ENCODE measurements around the gene CCDC188. TPM values are rescaled to one million over a fixed set of nuclear protein-coding genes. Genes with fewer than 3 reads are reported as not detected.

Gene CCDC188
- total RNA-seq, 1 experiment from 2014 or later, result not detected

DNA sequence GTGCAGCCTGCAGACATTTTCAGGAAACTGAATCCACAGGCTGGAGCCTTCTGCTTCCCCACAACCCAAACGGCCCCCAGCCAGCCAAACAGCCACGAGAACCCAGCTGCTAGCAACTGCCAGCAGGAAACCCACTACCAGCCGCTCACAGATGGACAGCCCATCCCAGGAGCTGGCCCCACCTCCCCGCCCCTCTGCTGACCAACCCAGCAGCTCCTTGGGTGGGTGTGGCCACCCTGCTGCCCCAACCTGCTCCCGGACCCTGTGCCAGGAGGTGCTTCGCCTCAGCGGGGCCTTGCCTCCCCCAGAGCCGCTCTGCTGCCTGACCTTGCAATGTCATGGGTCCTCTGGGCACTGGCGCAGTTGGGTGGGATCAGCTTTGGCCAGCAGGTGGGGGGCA, 8.2 kb upstream of the CCDC188 start:
- no peak overlapping the region for H2AK5ac ChIP-seq (ENCODE audit: insufficient read length, low read length)
- no peaks in the 10 kb centered on the region for H4K20me1 ChIP-seq (ENCODE audit: control insufficient read depth, insufficient read depth, insufficient read length)
- H3K23me2 ChIP-seq (ENCODE audit: insufficient read length, low read depth, low read length, poor library complexity, severe bottlenecking), result peaks cover under 1% of the 10 kb centered on the region
- H2AFZ ChIP-seq (ENCODE audit: low read length), result no peak overlapping the region
- peaks cover 2 to 13% of the 10 kb centered on the region in 2 experiments; a peak in 4 of 5 replicates for H3K9me3 Mint-ChIP-seq
- no peaks in the 10 kb centered on the region for H3K27me3 ChIP-seq (ENCODE audit: insufficient read depth, low read length)
- no peaks in the 10 kb centered on the region for H3K27me3 Mint-ChIP-seq (ENCODE audit: low read depth)
- no peak overlapping the region for H3K27ac ChIP-seq (ENCODE audit: insufficient read length, low read depth, low read length)
- H3K23ac ChIP-seq (ENCODE audit: insufficient read length, low read depth, low read length), result no peak overlapping the region
- H3K36me3 Mint-ChIP-seq (ENCODE audit: insufficient read depth in 1 of 3, low read depth in 3 of 3), result peaks cover 0 to 3% (median 0%) of the 10 kb centered on the region in 3 experiments; a peak in 1 of 7 replicates
- H3K4me1 ChIP-seq (ENCODE audit: insufficient read depth, low read length), result no peaks in the 10 kb centered on the region
- H3K14ac ChIP-seq (ENCODE audit: insufficient read depth, low read length), result peak overlapping the region; percentile 4; the same call in 1 of the 2 replicates
- no peak overlapping the region for H2BK20ac ChIP-seq (ENCODE audit: low read depth, low read length, poor library complexity, severe bottlenecking)
- H2BK15ac ChIP-seq (ENCODE audit: low read depth, low read length), result no peak overlapping the region
- H3K79me2 ChIP-seq (ENCODE audit: insufficient read depth, low read length), result no peaks in the 10 kb centered on the region
- H3K4me3 Mint-ChIP-seq, result no peak overlapping the region
- peak; percentile 88 for DNase-seq
- no peak overlapping the region for H3K56ac ChIP-seq (ENCODE audit: insufficient read length, low read depth, low read length)
- no peaks in the 10 kb centered on the region for H3K79me1 ChIP-seq (ENCODE audit: insufficient read depth, low read depth, low read length, poor library complexity, severe bottlenecking)
- H3K4ac ChIP-seq (ENCODE audit: low read depth, low read length), result no peak overlapping the region
- no peak overlapping the region for H3K18ac ChIP-seq (ENCODE audit: insufficient read length, low read depth, low read length)
- TF ChIP-seq CTCF (conservative IDR thresholded peaks at IDR 0.05), result no peak
- no CpG with 5 or more reads among the region's 9 CpGs for WGBS (ENCODE audit: extremely low coverage, insufficient read length, low lambda C conversion rate)
- H2BK5ac ChIP-seq (ENCODE audit: insufficient read length, low read length), result no peak overlapping the region
- peaks cover 4 to 11% of the 10 kb centered on the region in 2 experiments for H3K4me1 Mint-ChIP-seq
- H4K5ac ChIP-seq (ENCODE audit: insufficient read length, low read depth, low read length), result no peak overlapping the region
- no peak overlapping the region for H2BK12ac ChIP-seq (ENCODE audit: insufficient read length, low read depth, low read length)
- H4K91ac ChIP-seq (ENCODE audit: insufficient read length, low read depth, low read length), result no peak overlapping the region
- H2BK120ac ChIP-seq (ENCODE audit: low read depth, low read length, poor library complexity, severe bottlenecking), result no peak overlapping the region
- H3K27ac Mint-ChIP-seq, result peak overlapping the region in 1 of 3 experiments; percentile 49; a peak in 1 of 7 replicates
- no peak overlapping the region for H3K9ac ChIP-seq (ENCODE audit: extremely low read depth, insufficient read length, low read length)
- no peak overlapping the region for H3T11ph ChIP-seq (ENCODE audit: low read length)
- H3K4me2 ChIP-seq (ENCODE audit: insufficient read depth, insufficient read length, low read length), result no peak overlapping the region
- H4K8ac ChIP-seq (replicated peaks; ENCODE audit: insufficient read length, low read depth, low read length), result no peak overlapping the region
- no peaks in the 10 kb centered on the region for H3K9me3 ChIP-seq (ENCODE audit: control insufficient read depth, low read depth, low read length)

Data from H9 (cell line).